Measurements from ENCODE around the gene NWD2. TPM values are rescaled to one million over a fixed set of nuclear protein-coding genes. Genes with fewer than 3 reads are reported as not detected.
A peak's percentile ranks its signal among the peaks of the same experiment; 100 is the strongest.

The NWD2 gene
- total RNA-seq, 4 donors from 2014 or later = 0.16 to 2.1 (median 0.61) TPM

GRCh38 chr4:37389967-37390580 is 145.5 kb downstream of the NWD2 start:
- 29% methylated on average over 7 of the region's 7 CpGs for WGBS
- H3K36me3 ChIP-seq = no peaks in the 10 kb centered on the region
- no peaks in the 10 kb centered on the region for H3K27me3 ChIP-seq
- H3K9me3 ChIP-seq = no peaks in the 10 kb centered on the region
- H3K4me3 ChIP-seq = no peak overlapping the region
- H3K27ac ChIP-seq = no peak overlapping the region
- DNase-seq (ENCODE audit: low spot score in 2 of 2) = no peak
- H3K4me1 ChIP-seq = peaks cover 7% of the 10 kb centered on the region
- TF ChIP-seq POLR2A (IDR thresholded peaks at IDR 0.05) (no peak), POLR2AphosphoS5 (IDR thresholded peaks at IDR 0.05) (no peak), CTCF (IDR thresholded peaks at IDR 0.05) (peak in 1 of 2 donors; percentile 54), EP300 (IDR thresholded peaks at IDR 0.05) (no peak)

GRCh38 chr4:37392521-37393255 is 148.1 kb downstream of the NWD2 start:
- Histone ChIP-seq H3K4me3 (no peak overlapping the region), H3K27ac (no peak overlapping the region), H3K27me3 (no peaks in the 10 kb centered on the region), H3K36me3 (no peaks in the 10 kb centered on the region), H3K9me3 (no peaks in the 10 kb centered on the region), H3K4me1 (peaks cover 7% of the 10 kb centered on the region)
- DNase-seq (ENCODE audit: low spot score in 2 of 2) = peak in 1 of 2 donors; percentile 72
- WGBS = 37% methylated on average over 9 of the region's 9 CpGs
- TF ChIP-seq EP300 (IDR thresholded peaks at IDR 0.05) = no peak
- TF ChIP-seq POLR2AphosphoS5 (IDR thresholded peaks at IDR 0.05) = no peak
- no peak for TF ChIP-seq POLR2A (IDR thresholded peaks at IDR 0.05)
- no peak for TF ChIP-seq CTCF (IDR thresholded peaks at IDR 0.05)

GRCh38 chr4:37393321-37393720 is 148.8 kb downstream of the NWD2 start:
- H3K4me1 ChIP-seq = peaks cover 7% of the 10 kb centered on the region
- TF ChIP-seq CTCF (IDR thresholded peaks at IDR 0.05) (no peak), EP300 (IDR thresholded peaks at IDR 0.05) (no peak), POLR2AphosphoS5 (IDR thresholded peaks at IDR 0.05) (no peak), POLR2A (IDR thresholded peaks at IDR 0.05) (no peak)
- H3K27ac ChIP-seq = no peak overlapping the region
- no peak overlapping the region for H3K4me3 ChIP-seq
- no peaks in the 10 kb centered on the region for H3K27me3 ChIP-seq
- DNase-seq (ENCODE audit: low spot score in 2 of 2) = no peak
- no peaks in the 10 kb centered on the region for H3K9me3 ChIP-seq
- WGBS = 73% methylated on average over 3 of the region's 3 CpGs
- no peaks in the 10 kb centered on the region for H3K36me3 ChIP-seq

GRCh38 chr4:37393889-37394288 is 149.3 kb downstream of the NWD2 start:
- Histone ChIP-seq H3K4me1 (peaks cover 7% of the 10 kb centered on the region), H3K9me3 (no peaks in the 10 kb centered on the region), H3K4me3 (no peak overlapping the region), H3K27me3 (no peaks in the 10 kb centered on the region), H3K27ac (no peak overlapping the region), H3K36me3 (no peaks in the 10 kb centered on the region)
- 71% methylated on average over 3 of the region's 3 CpGs for WGBS
- TF ChIP-seq POLR2AphosphoS5 (IDR thresholded peaks at IDR 0.05) (no peak), POLR2A (IDR thresholded peaks at IDR 0.05) (no peak), EP300 (IDR thresholded peaks at IDR 0.05) (no peak), CTCF (IDR thresholded peaks at IDR 0.05) (no peak)
- DNase-seq (ENCODE audit: low spot score in 2 of 2) = no peak

- TF ChIP-seq EP300 (IDR thresholded peaks at IDR 0.05) (no peak), POLR2AphosphoS5 (IDR thresholded peaks at IDR 0.05) (no peak), CTCF (IDR thresholded peaks at IDR 0.05) (no peak), POLR2A (IDR thresholded peaks at IDR 0.05) (no peak)
- H3K4me1 ChIP-seq = peaks cover 4% of the 10 kb centered on the region
- H3K27ac ChIP-seq = no peak overlapping the region
- H3K9me3 ChIP-seq = no peaks in the 10 kb centered on the region
- no peaks in the 10 kb centered on the region for H3K36me3 ChIP-seq
- H3K4me3 ChIP-seq = no peak overlapping the region
- WGBS = 88% methylated on average over 6 of the region's 6 CpGs
- no peaks in the 10 kb centered on the region for H3K27me3 ChIP-seq
- no peak for DNase-seq (ENCODE audit: low spot score in 2 of 2)
These were observed 153.0 kb downstream of the NWD2 start for GRCh38 chr4:37397505-37397904.
